Panc1 (cell line): Measurements from ENCODE around the gene DDX11. TPM values are rescaled to one million over a fixed set of nuclear protein-coding genes. Genes with fewer than 3 reads are reported as not detected.
A peak's percentile ranks its signal among the peaks of the same experiment; 100 is the strongest.
"Not testable (repeated sequence)": the region's sequence is repeated elsewhere in the genome, so short reads cannot be mapped to it uniquely, and the experiment has no call there.

Experiments used
- ATAC-seq: fragments of 200-7000 bp; cut with Tn5 transposase; 2 replicates; pipeline ENCODE4 v1.9.1; 2020; ENCODE audit warnings: mild to moderate bottlenecking, moderate library complexity
- BruUV-seq: library from RNA; stranded (reverse); fragments of 400-500 nt; replicated peaks from 2 replicates; lab custom pipeline; 2021; lab: Mats Ljungman, UMichigan
- CTCF ChIA-PET: fragments of 300-600 bp; sonication (Branson Sonifier 250); formaldehyde crosslinking; loops from one replicate; lab custom pipeline; 2022; ENCODE audit warnings: antibody characterized with exemption; lab: Charles Lee
- POLR2A ChIA-PET: fragments of 300-600 bp; sonication (Branson Sonifier 250); formaldehyde crosslinking; loops from one replicate; lab custom pipeline; 2022; ENCODE audit warnings: antibody characterized with exemption; lab: Charles Lee
- DNase-seq: peaks from one replicate; pipeline ENCODE4 v3.0.0-alpha.2; 2010; ENCODE audit warnings: low read depth, low spot score
- H3K27ac ChIP-seq: 2 replicates; pipeline ENCODE4 v1.5.1; 2011; ENCODE audit warnings: mild to moderate bottlenecking, low read length, inconsistent platforms
- H3K27me3 ChIP-seq: fragments of 200-500 bp; sonication (Bioruptor generic); 2 replicates; pipeline ENCODE4 v1.6.0; 2014; ENCODE audit warnings: low read length, inconsistent platforms; ENCODE audit not compliant: control insufficient read depth, insufficient read depth
- H3K36me3 ChIP-seq: fragments of 200-500 bp; sonication (Bioruptor generic); 2 replicates; pipeline ENCODE4 v1.5.1; 2014; ENCODE audit warnings: inconsistent platforms, mild to moderate bottlenecking, low read length, moderate library complexity; ENCODE audit not compliant: control insufficient read depth, insufficient read depth
- H3K4me1 ChIP-seq: 2 replicates; pipeline ENCODE4 v1.5.1; 2011; ENCODE audit warnings: inconsistent platforms, mild to moderate bottlenecking, low read length, moderate library complexity; ENCODE audit not compliant: control insufficient read depth, insufficient read depth
- H3K4me3 ChIP-seq, 2 experiments: 2 replicates each; pipeline ENCODE4 v1.5.1; 2011 to 2012; ENCODE audit warnings: low read depth in 2 of 2, low read length in 2 of 2, mild to moderate bottlenecking in 2 of 2, inconsistent platforms in 1 of 2, moderate library complexity in 1 of 2
- H3K9me3 ChIP-seq: fragments of 200-500 bp; sonication (Bioruptor generic); 2 replicates; pipeline ENCODE4 v1.5.1; 2014; ENCODE audit warnings: low read depth, mild to moderate bottlenecking, inconsistent platforms, low read length, moderate library complexity; ENCODE audit not compliant: control insufficient read depth, insufficient read depth
- POLR2AphosphoS5 ChIP-seq: IDR thresholded peaks from 2 replicates; pipeline ENCODE4 v1.6.1; 2012; ENCODE audit warnings: mild to moderate bottlenecking, low read depth, low read length, moderate library complexity
- SIN3A ChIP-seq: IDR thresholded peaks from 2 replicates; pipeline ENCODE4 v1.6.1; 2012; ENCODE audit warnings: low read depth, mild to moderate bottlenecking, low read length, moderate library complexity, borderline replicate concordance; ENCODE audit not compliant: insufficient read depth
- TCF7L2 ChIP-seq: IDR thresholded peaks from 2 replicates; pipeline ENCODE4 v1.6.1; 2011; ENCODE audit warnings: mild to moderate bottlenecking, low read depth, low read length, inconsistent platforms
- in situ Hi-C: cut with HindIII; loops from 2 replicates; pipeline ENCODE4 v1.10.0; 2016; ENCODE audit warnings: low sequenced_read_pairs, low pct_unique_long_range_greater_than_20kb
- intact Hi-C: fragments of 100-400 bp; cut with micrococcal nuclease; formaldehyde crosslinking; loops from one replicate; pipeline ENCODE4 v1.10.0; 2022; ENCODE audit not compliant: unreplicated experiment
- total RNA-seq: library from RNA; stranded (reverse); gene quantifications from one replicate; pipeline ENCODE4 v1.2.1, GENCODE V29; 2021; ENCODE audit not compliant: unreplicated experiment
- TF ChIP-seq, protein P1 (sequence below): fragments of 450-650 bp; IDR thresholded peaks from 2 replicates; pipeline ENCODE4 v1.5.1; 2017; ENCODE audit warnings: mild to moderate bottlenecking
- TF ChIP-seq, protein P2 (sequence below), 2 experiments: IDR thresholded peaks; 2 replicates each; pipeline ENCODE4 v1.6.1; 2011 to 2012; ENCODE audit warnings: low read depth in 2 of 2, control low read depth in 1 of 2, low read length in 1 of 2, mild to moderate bottlenecking in 1 of 2, moderate library complexity in 1 of 2; ENCODE audit not compliant: insufficient read depth in 1 of 2

DDX11 gene
- total RNA-seq, 1 experiment from 2014 or later: 96.2 TPM

DNA sequence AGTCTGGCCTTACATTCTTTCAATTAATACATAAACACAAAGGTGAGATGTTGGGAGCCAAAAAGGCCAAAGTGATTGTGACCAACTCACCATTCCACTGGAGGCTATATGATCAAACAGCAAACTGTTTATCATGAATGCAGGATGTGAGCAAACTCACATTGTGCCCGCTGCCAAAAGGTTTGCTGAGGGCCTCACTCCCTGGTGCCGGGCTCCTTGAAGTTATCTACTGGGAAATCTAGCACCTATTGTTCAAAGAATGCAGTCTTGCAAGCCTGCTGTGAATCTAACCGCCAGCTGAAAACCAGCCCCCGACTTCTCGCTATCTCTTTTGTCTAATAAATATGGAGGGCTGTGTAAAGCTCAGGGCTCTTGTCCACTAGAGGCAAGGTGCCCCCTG is 46.7 kb upstream of the DDX11 start:
- POLR2A ChIA-PET: interaction anchor here (0.8 kb wide), 1 partner anchor 121 kb away, joined by 3 read pairs; no protein-coding TSS in a partner anchor
- H3K9me3 ChIP-seq, H3K36me3 ChIP-seq, intact Hi-C loops, ATAC-seq, H3K4me3 ChIP-seq, CTCF ChIA-PET, in situ Hi-C loops, BruUV-seq, DNase-seq, H3K27me3 ChIP-seq, H3K4me1 ChIP-seq, H3K27ac ChIP-seq: not testable (repeated sequence)

DNA sequence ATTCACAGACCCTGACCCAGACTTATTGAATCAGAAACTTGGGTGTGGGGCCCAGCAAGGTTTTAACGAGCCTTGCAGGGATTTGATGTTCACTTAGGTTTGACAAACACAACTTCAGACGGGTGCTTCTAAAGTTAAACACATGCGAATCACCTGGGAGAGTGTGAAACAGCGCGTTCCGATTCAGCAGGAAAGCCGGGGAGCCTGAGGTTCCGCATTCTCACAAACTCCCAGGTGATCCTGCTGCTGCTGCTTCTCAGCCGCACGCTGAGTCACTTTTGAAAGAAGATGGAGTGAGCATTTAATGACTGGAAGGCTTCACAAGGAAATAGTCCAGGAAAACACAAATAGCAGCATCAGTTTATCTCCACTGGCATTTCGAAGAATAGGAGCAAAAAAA is 44.2 kb upstream of the DDX11 start:
- TF ChIP-seq, protein P1, sequence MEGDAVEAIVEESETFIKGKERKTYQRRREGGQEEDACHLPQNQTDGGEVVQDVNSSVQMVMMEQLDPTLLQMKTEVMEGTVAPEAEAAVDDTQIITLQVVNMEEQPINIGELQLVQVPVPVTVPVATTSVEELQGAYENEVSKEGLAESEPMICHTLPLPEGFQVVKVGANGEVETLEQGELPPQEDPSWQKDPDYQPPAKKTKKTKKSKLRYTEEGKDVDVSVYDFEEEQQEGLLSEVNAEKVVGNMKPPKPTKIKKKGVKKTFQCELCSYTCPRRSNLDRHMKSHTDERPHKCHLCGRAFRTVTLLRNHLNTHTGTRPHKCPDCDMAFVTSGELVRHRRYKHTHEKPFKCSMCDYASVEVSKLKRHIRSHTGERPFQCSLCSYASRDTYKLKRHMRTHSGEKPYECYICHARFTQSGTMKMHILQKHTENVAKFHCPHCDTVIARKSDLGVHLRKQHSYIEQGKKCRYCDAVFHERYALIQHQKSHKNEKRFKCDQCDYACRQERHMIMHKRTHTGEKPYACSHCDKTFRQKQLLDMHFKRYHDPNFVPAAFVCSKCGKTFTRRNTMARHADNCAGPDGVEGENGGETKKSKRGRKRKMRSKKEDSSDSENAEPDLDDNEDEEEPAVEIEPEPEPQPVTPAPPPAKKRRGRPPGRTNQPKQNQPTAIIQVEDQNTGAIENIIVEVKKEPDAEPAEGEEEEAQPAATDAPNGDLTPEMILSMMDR: no peak
- no peak for TF ChIP-seq SIN3A
- no peak for TF ChIP-seq TCF7L2
- TF ChIP-seq POLR2AphosphoS5: no peak
- TF ChIP-seq, protein P2, sequence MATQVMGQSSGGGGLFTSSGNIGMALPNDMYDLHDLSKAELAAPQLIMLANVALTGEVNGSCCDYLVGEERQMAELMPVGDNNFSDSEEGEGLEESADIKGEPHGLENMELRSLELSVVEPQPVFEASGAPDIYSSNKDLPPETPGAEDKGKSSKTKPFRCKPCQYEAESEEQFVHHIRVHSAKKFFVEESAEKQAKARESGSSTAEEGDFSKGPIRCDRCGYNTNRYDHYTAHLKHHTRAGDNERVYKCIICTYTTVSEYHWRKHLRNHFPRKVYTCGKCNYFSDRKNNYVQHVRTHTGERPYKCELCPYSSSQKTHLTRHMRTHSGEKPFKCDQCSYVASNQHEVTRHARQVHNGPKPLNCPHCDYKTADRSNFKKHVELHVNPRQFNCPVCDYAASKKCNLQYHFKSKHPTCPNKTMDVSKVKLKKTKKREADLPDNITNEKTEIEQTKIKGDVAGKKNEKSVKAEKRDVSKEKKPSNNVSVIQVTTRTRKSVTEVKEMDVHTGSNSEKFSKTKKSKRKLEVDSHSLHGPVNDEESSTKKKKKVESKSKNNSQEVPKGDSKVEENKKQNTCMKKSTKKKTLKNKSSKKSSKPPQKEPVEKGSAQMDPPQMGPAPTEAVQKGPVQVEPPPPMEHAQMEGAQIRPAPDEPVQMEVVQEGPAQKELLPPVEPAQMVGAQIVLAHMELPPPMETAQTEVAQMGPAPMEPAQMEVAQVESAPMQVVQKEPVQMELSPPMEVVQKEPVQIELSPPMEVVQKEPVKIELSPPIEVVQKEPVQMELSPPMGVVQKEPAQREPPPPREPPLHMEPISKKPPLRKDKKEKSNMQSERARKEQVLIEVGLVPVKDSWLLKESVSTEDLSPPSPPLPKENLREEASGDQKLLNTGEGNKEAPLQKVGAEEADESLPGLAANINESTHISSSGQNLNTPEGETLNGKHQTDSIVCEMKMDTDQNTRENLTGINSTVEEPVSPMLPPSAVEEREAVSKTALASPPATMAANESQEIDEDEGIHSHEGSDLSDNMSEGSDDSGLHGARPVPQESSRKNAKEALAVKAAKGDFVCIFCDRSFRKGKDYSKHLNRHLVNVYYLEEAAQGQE (IDR thresholded peaks at IDR 0.05; ENCODE audit: insufficient read depth in 1 of 2, low read depth in 2 of 2, low read length in 1 of 2): no peak
- ChIA-PET POLR2A (no interaction called here), CTCF (no interaction called here)
- intact Hi-C loops: no loop called here
- H3K27ac ChIP-seq: no peak overlapping the region
- H3K4me1 ChIP-seq: peaks cover 2% of the 10 kb centered on the region; the same call in 1 of the 2 replicates
- H3K9me3 ChIP-seq: no peaks in the 10 kb centered on the region; the same call in 1 of the 2 replicates
- in situ Hi-C loops: no loop called here
- ATAC-seq: no peak
- no peaks in the 10 kb centered on the region for H3K36me3 ChIP-seq
- DNase-seq: no peak
- no peak overlapping the region for H3K4me3 ChIP-seq
- no TSS peak for BruUV-seq
- H3K27me3 ChIP-seq: no peaks in the 10 kb centered on the region

DNA sequence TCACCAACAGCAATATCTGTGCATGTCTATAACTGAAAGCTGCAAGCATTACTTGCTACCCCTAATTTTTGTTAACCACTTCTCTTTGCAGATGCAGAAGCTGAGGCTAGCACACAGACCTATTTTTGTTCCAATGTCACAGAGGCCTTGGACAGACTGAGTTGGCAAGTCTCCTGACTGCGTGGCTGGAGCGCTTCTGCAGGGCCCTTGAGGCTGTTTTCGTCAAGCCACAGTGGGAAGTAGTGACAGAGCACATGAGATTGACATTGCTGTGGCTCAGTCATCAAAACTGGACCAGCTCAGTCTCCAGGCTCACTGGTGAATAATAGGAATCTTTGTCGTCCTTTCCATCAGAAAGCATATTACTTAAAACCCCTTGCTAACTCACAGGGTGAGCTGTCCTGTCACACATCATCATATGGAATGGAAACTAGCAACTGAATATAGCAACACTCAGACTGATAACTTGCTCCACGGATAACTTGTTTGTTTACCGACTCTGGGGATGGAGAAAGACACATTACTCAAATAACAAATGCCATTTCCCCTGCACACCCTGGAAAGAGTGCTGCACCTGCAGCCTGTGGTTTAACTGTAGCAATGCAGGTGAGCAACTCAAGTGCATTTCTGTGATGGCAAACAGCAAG is 43.6 kb upstream of the DDX11 start:
- CTCF ChIA-PET: interaction anchor here (0.5 kb wide), 1 partner anchor 154 kb away, joined by 3 read pairs; no protein-coding TSS in a partner anchor
- TF ChIP-seq, protein P2 (IDR thresholded peaks at IDR 0.05; ENCODE audit: insufficient read depth in 1 of 2, low read depth in 2 of 2, low read length in 1 of 2): no peak
- TF ChIP-seq POLR2AphosphoS5: no peak
- TF ChIP-seq TCF7L2: no peak
- TF ChIP-seq, protein P1: no peak
- no peak for TF ChIP-seq SIN3A
- DNase-seq (no peak), ATAC-seq (0 out of 2 replicates have a peak, but pooled peaks have one; percentile 27)
- intact Hi-C loops (no loop called here), in situ Hi-C loops (no loop called here)
- no peak overlapping the region for H3K27ac ChIP-seq
- no peak overlapping the region for H3K4me3 ChIP-seq
- no peaks in the 10 kb centered on the region; the same call in 1 of the 2 replicates for H3K9me3 ChIP-seq
- no TSS peak for BruUV-seq
- no peaks in the 10 kb centered on the region for H3K36me3 ChIP-seq
- peaks cover 2% of the 10 kb centered on the region; the same call in 1 of the 2 replicates for H3K4me1 ChIP-seq
- POLR2A ChIA-PET: no interaction called here
- H3K27me3 ChIP-seq: no peaks in the 10 kb centered on the region
